Stomach (tissue), 9 donors: ENCODE results near the gene PNPLA2. TPM values are rescaled to one million over a fixed set of nuclear protein-coding genes. Genes with fewer than 3 reads are reported as not detected.

Source experiments
- DNase-seq, 2 donors: peaks; one replicate each; pipeline versions ENCODE4 v3.0.0 to v3.0.0-alpha.2; 2013 to 2019
- H3K27ac ChIP-seq, 5 donors: fragments of 200-600 bp in 4 of 5; sonication (generic) in 4 of 5; one replicate each; pipeline ENCODE4 v1.5.1; 2013 to 2019; ENCODE audit warnings: mild to moderate bottlenecking in 1 of 5, moderate library complexity in 1 of 5
- H3K27me3 ChIP-seq, 3 donors: fragments of 200-600 bp; sonication (generic); one replicate each; pipeline ENCODE4 v1.5.1; 2017 to 2019; ENCODE audit warnings: mixed run types in 1 of 3
- H3K36me3 ChIP-seq, 4 donors: fragments of 200-600 bp; sonication (generic); 1 replicate in 3 of 4; 2 replicates in 1 of 4; pipeline ENCODE4 v1.5.1; 2016 to 2019
- H3K4me1 ChIP-seq, 4 donors: fragments of 200-600 bp; sonication (generic); one replicate each; pipeline ENCODE4 v1.5.1; 2016 to 2019
- H3K4me3 ChIP-seq, 4 donors: fragments of 200-600 bp; sonication (generic) in 3 of 4; one replicate each; pipeline ENCODE4 v1.5.1; 2016 to 2019; ENCODE audit warnings: mild to moderate bottlenecking in 1 of 4
- H3K9me3 ChIP-seq, 4 donors: fragments of 200-600 bp; sonication (generic); one replicate each; pipeline ENCODE4 v1.5.1; 2016 to 2019
- EP300 ChIP-seq: sonication (generic); formaldehyde crosslinking; IDR thresholded peaks from one replicate; pipeline ENCODE4 v1.6.1; 2017; ENCODE audit warnings: antibody characterized with exemption
- POLR2A ChIP-seq, 4 donors: fragments of 450-650 bp; IDR thresholded peaks; one replicate each; pipeline ENCODE4 v1.6.1; 2016; ENCODE audit warnings: antibody characterized with exemption in 4 of 4, control low read depth in 2 of 4, mild to moderate bottlenecking in 1 of 4, moderate library complexity in 1 of 4
- POLR2AphosphoS5 ChIP-seq, 3 donors: sonication (generic); formaldehyde crosslinking; IDR thresholded peaks; one replicate each; pipeline ENCODE4 v1.6.1; 2016; ENCODE audit warnings: antibody characterized with exemption in 3 of 3
- whole genome bisulfite sequencing, 5 donors: extraction: QIAGEN DNeasy Blood & Tissue Kit in 3 of 5; methylation state at CpG; one replicate each; pipeline versions ENCODE4 v1.1.5 to v1.1.7; 2013 to 2018; 5-methylcytosine and 5-hydroxymethylcytosine counted together
- intact Hi-C: fragments of 100-400 bp; cut with DNase I; formaldehyde crosslinking; loops from one replicate; pipeline ENCODE4 v1.15.1; 2023; ENCODE audit warnings: low total_unique reads
- polyA plus RNA-seq, 3 donors: library from polyadenylated mRNA; stranded (reverse); fragments of 200-250 nt; gene quantifications; one replicate each; pipeline ENCODE4 v1.2.3, GENCODE V29; 2013
- total RNA-seq, 5 donors: library from RNA; depleted of rRNA; stranded (reverse); fragments of >200 nt; gene quantifications; one replicate each; pipeline versions ENCODE4 v1.1.0 to v1.2.3, GENCODE V29; 2014 to 2016
- TF ChIP-seq, protein P1 (sequence below), 7 experiments: fragments of 450-650 bp in 4 of 7; fragments of 200-600 bp in 3 of 7; sonication (generic) in 3 of 7; IDR thresholded peaks; one replicate each; pipeline ENCODE4 v1.5.1; 2016 to 2019; ENCODE audit warnings: antibody characterized with exemption in 7 of 7, control low read depth in 2 of 7, mild to moderate bottlenecking in 1 of 7
- donor health status: healthy with polysubstance abuse.
- donor health status: Bipolar disorder and iron deficiency.
- donor health status: healthy.

PNPLA2 gene
- total and polyA plus RNA-seq, 8 donors, result 33.4 to 385 (median 82.9) TPM

DNA sequence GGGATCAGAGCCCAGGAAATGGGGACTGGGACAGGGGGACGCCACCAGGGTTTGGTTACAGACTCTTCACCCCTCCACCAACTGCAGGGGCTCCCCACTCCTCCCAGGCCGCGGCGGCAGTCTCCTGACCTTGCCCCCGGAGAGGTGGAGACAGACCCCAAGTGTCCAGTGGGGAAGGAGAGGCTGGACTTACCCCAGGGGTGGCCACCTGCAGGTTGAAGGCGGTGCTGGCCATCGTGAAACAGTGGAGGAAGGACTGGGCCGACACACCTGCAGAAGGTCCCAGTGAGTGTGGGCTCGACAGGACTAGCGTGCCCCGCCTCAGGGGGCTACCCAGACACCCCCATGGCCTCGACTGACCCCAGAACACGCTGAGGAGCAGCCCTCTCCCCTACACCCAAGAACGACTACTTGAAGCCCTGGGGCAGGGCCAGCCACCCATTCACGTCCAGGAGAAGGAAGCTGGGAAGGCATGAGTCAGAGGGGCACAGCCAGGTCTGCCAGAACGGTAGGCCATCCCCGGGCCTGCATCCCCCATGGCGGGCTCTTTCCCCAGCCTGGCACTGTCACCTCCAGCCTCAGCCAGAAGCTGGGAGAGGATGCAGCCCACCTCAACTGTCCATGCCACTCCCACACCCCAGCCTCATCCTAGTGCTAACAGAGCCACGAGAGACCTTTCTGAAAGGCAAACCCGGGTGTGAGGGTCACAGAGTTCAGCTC, 43.7 kb upstream of the PNPLA2 start:
- WGBS, 5 donors, result 67 to 74% (median 71%) methylated on average over 15 to 20 of the region's 20 CpGs
- Histone ChIP-seq H3K27me3 (no peaks in the 10 kb centered on the region), H3K4me1 (peaks cover 30 to 69% (median 51%) of the 10 kb centered on the region in 4 donors), H3K36me3 (peaks cover 29 to 55% (median 45%) of the 10 kb centered on the region in 4 donors), H3K4me3 (peak overlapping the region in 2 of 4 donors; percentile 96 to 97), H3K27ac (peak overlapping the region in 1 of 5 donors; percentile 38), H3K9me3 (no peaks in the 10 kb centered on the region)
- no peak for TF ChIP-seq POLR2AphosphoS5 (IDR thresholded peaks at IDR 0.05)
- TF ChIP-seq, protein P1, sequence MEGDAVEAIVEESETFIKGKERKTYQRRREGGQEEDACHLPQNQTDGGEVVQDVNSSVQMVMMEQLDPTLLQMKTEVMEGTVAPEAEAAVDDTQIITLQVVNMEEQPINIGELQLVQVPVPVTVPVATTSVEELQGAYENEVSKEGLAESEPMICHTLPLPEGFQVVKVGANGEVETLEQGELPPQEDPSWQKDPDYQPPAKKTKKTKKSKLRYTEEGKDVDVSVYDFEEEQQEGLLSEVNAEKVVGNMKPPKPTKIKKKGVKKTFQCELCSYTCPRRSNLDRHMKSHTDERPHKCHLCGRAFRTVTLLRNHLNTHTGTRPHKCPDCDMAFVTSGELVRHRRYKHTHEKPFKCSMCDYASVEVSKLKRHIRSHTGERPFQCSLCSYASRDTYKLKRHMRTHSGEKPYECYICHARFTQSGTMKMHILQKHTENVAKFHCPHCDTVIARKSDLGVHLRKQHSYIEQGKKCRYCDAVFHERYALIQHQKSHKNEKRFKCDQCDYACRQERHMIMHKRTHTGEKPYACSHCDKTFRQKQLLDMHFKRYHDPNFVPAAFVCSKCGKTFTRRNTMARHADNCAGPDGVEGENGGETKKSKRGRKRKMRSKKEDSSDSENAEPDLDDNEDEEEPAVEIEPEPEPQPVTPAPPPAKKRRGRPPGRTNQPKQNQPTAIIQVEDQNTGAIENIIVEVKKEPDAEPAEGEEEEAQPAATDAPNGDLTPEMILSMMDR (IDR thresholded peaks at IDR 0.05), result no peak
- DNase-seq, result no peak
- intact Hi-C loops, result no loop called here

DNA sequence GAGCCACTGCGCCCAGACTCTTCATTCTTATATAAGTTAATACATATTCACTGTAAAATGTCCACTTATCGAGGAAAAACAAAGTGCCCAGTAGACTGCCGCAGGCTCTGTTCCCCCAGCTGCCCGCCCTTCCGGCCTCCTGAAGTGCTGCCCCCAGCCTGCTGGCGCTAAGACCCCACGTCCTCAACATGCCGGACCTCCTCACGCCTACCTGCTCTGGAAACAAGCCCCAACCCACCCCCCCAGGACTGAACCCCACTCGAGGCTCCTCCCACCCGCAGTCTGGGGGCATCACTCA, 42.5 kb upstream of the PNPLA2 start:
- whole genome bisulfite sequencing, 5 donors, result 21 to 41% (median 29%) methylated on average over 11 of the region's 11 CpGs
- Histone ChIP-seq H3K4me1 (peaks cover 30 to 69% (median 54%) of the 10 kb centered on the region in 4 donors), H3K9me3 (no peaks in the 10 kb centered on the region), H3K27ac (peak overlapping the region in 3 of 5 donors; percentile 86 to 93 (median 89)), H3K27me3 (no peaks in the 10 kb centered on the region), H3K4me3 (peak overlapping the region; percentile 96 to 97 (median 97)), H3K36me3 (peaks cover 17 to 51% (median 33%) of the 10 kb centered on the region in 4 donors)
- TF ChIP-seq POLR2A (IDR thresholded peaks at IDR 0.05) (no peak), POLR2AphosphoS5 (IDR thresholded peaks at IDR 0.05) (no peak), EP300 (no peak)
- TF ChIP-seq, protein P1 (IDR thresholded peaks at IDR 0.05), result no peak
- no peak for DNase-seq
- intact Hi-C loops, result no loop called here

DNA sequence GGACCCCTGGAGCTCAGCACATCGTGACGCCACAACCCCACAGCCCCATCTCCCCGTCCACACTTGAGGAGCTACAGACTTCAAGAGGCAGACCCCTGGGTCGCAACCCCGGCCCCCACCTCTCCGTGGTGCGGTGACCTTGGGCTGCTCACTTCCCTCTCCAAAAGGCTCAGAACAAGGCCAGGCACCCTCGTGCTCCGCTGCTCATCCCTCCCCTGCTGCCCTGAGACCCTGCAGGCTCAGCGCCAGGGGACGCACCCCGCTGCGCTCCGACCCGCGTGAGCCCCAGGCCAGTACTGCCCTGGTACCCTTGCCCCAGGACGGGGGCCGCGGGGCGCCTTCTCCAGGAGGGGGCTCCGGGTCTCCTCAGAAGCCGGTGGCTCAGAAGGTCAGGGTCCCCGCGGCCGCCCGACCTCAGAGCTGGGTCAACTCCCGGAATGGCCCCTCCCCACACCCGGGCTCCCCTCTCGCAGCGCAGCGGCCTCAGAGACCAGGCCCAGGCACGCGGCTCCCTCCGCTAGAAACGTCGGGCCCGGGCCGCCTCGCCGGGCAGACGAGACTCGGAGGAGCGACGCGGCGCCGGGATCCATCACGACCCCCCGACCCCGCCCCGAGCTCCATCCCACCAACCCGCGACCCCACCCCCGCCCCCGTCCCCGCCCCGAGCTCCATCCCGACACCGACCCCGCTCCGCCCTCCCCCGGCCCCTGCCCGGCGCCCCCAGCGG, 42.0 kb upstream of the PNPLA2 start:
- WGBS, 5 donors, result 0 to 7% (median 1%) methylated on average over 10 to 65 of the region's 65 CpGs
- peak overlapping the region; percentile 81 to 93 (median 86) for H3K27ac ChIP-seq
- DNase-seq, result peak in 1 of 2 donors; percentile 68

More for the DNA sequence above, 42.0 kb upstream of the PNPLA2 start:
- Histone ChIP-seq H3K4me1 (peaks cover 30 to 73% (median 54%) of the 10 kb centered on the region in 4 donors), H3K9me3 (no peaks in the 10 kb centered on the region), H3K36me3 (peaks cover 12 to 46% (median 28%) of the 10 kb centered on the region in 4 donors), H3K27me3 (no peaks in the 10 kb centered on the region), H3K4me3 (peak overlapping the region; percentile 96 to 97 (median 97))
- intact Hi-C loops, result no loop called here
- TF ChIP-seq, protein P1 (IDR thresholded peaks at IDR 0.05), result no peak
- no peak for TF ChIP-seq POLR2AphosphoS5 (IDR thresholded peaks at IDR 0.05)
- TF ChIP-seq POLR2A (IDR thresholded peaks at IDR 0.05), result no peak
- no peak for TF ChIP-seq EP300
